Peyer's patch (tissue), 4 donors: ENCODE data around the gene JAZF1.

ENCODE experiments used
- POLR2A ChIP-seq, 2 donors: fragments of 450-650 bp; IDR thresholded peaks; one replicate each; pipeline ENCODE4 v1.5.1; 2017; ENCODE audit warnings: antibody characterized with exemption in 2 of 2, mild to moderate bottlenecking in 2 of 2, moderate library complexity in 2 of 2
- TF ChIP-seq, protein P1 (sequence below), 6 experiments: fragments of 450-650 bp in 4 of 6; fragments of 200-600 bp in 2 of 6; sonication (generic) in 1 of 6; IDR thresholded peaks; one replicate each; pipeline ENCODE4 v1.5.1; 2017 to 2019; ENCODE audit warnings: antibody characterized with exemption in 6 of 6, mild to moderate bottlenecking in 3 of 6, moderate library complexity in 1 of 6

DNA sequence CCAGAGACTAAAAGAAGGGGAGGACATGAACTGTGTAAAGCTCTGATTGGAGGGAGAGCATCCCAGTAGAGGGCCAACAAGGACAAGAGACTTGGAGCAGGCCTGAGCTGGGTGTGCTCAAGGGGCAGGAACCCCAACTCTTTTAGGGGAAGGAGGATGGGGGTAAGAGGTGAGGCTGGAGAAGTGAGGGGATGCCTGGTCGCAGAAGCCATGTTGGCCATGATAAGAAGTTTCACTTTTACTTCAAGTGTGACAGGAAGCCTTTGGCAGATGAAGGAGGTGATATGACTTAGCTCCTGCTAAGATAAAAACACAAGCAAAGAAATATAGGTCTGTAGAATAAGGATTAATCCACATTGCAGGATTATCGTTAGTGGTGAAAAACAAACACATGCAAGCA lies 208.3 kb downstream of the JAZF1 start:
- TF ChIP-seq, protein P1, sequence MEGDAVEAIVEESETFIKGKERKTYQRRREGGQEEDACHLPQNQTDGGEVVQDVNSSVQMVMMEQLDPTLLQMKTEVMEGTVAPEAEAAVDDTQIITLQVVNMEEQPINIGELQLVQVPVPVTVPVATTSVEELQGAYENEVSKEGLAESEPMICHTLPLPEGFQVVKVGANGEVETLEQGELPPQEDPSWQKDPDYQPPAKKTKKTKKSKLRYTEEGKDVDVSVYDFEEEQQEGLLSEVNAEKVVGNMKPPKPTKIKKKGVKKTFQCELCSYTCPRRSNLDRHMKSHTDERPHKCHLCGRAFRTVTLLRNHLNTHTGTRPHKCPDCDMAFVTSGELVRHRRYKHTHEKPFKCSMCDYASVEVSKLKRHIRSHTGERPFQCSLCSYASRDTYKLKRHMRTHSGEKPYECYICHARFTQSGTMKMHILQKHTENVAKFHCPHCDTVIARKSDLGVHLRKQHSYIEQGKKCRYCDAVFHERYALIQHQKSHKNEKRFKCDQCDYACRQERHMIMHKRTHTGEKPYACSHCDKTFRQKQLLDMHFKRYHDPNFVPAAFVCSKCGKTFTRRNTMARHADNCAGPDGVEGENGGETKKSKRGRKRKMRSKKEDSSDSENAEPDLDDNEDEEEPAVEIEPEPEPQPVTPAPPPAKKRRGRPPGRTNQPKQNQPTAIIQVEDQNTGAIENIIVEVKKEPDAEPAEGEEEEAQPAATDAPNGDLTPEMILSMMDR (IDR thresholded peaks at IDR 0.05) = no peak
- no peak for TF ChIP-seq POLR2A (IDR thresholded peaks at IDR 0.05)
